GM12873 (cell line): ENCODE results near the gene SNX15.
A peak's percentile ranks its signal among the peaks of the same experiment; 100 is the strongest.

Source experiments
- CTCF ChIP-seq: IDR thresholded peaks from 2 replicates; pipeline ENCODE4 v1.5.1; 2012; ENCODE audit warnings: low read depth, mild to moderate bottlenecking, moderate library complexity, low read length, control low read depth; ENCODE audit not compliant: insufficient read depth; ENCODE audit errors: missing control alignments

SNX15 gene

GRCh38 chr11:65013130-65013887 is 13.9 kb upstream of the SNX15 start:
- peak; percentile 71 for TF ChIP-seq CTCF

GRCh38 chr11:65013888-65014725 is 13.1 kb upstream of the SNX15 start, which contains the start of gene ARL2:
Gene ARL2 (plus strand): TSS chr11:65014160. CDS start chr11:65014208, 48 bp downstream.
- TF ChIP-seq CTCF: peak; percentile 69

- no peak for TF ChIP-seq CTCF
Measured at GRCh38 chr11:65014726-65015227, 12.5 kb upstream of the SNX15 start.

- peak; percentile 11 for TF ChIP-seq CTCF
Measured at GRCh38 chr11:65016705-65017104, 10.5 kb upstream of the SNX15 start.

- no peak for TF ChIP-seq CTCF
Measured at GRCh38 chr11:65017937-65018336, 9.3 kb upstream of the SNX15 start.

GRCh38 chr11:65019824-65020223 is 7.4 kb upstream of the SNX15 start:
- TF ChIP-seq CTCF: no peak

GRCh38 chr11:65021003-65021402 is 6.2 kb upstream of the SNX15 start:
- no peak for TF ChIP-seq CTCF
